Measurements from ENCODE around the gene ZNF423.

DNA sequence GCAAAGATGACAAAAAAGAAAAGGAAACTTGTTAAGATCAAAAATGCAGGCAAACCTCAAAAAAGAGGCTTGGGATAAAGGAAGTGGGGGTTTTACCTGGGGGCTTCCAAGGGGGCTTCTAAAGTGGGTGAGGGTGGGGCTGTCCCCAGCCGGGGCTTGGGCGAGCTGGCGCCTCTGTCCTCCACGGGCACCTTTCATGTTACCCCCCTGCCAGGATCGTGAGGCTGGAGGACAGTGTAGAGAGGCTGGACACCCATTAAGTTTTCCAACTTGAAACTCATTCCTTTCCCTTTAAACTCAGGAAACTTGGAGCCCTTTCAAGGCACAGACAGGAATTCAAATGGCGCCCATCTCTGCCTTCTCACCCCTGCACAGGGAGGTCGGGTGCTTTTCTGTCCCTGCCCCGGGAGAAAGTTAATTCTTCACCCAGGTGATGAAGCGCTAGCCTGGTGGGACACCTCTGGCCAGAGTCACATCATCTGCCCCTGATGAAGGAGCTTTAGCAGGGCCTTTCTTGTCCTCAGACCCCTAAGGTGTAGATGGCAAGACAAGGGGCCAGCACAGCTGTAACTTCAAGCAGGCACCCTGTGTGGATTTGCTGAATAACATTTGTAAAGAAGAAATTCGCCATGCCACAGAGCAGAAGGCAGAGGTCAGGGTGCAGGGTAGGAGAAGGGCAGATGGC lies 395.0 kb downstream of the ZNF423 start:
- TF ChIP-seq GATA2 (IDR thresholded peaks at IDR 0.05; ENCODE audit: low read depth, low read length): no peak
- TF ChIP-seq GATA3 (IDR thresholded peaks at IDR 0.05; ENCODE audit: low read depth, low read length): no peak

Data from SH-SY5Y (cell line).